GM12892 (cell line): ENCODE data around the gene PLEKHN1.

ENCODE experiments used
- DNase-seq: peaks from one replicate; pipeline ENCODE4 v3.0.0; 2011; ENCODE audit not compliant: insufficient read length
- FAIRE-seq: peaks from 2 replicates; lab custom pipeline; 2011; peaks lifted over from hg19 to GRCh38; lab: Jason Lieb, UNC
- POLR2A ChIP-seq: IDR thresholded peaks from 2 replicates; pipeline ENCODE4 v1.6.1; 2011; ENCODE audit warnings: low read depth, low read length, control low read depth
- POLR2AphosphoS5 ChIP-seq: IDR thresholded peaks from 2 replicates; pipeline ENCODE4 v1.6.1; 2011; ENCODE audit warnings: low read depth, low read length, control low read depth
- TAF1 ChIP-seq: IDR thresholded peaks from 2 replicates; pipeline ENCODE4 v1.6.1; 2011; ENCODE audit warnings: low read depth, mild to moderate bottlenecking, control low read depth, low read length, borderline replicate concordance

The PLEKHN1 gene

GRCh38 chr1:997713-997992, 31.4 kb downstream of the PLEKHN1 start:
- no peak for DNase-seq
- FAIRE-seq = no peak
- TF ChIP-seq TAF1 = no peak
- no peak for TF ChIP-seq POLR2AphosphoS5
- TF ChIP-seq POLR2A = no peak

- TF ChIP-seq POLR2A (no peak), POLR2AphosphoS5 (no peak), TAF1 (no peak)
- DNase-seq = no peak
- FAIRE-seq = no peak
Measured at GRCh38 chr1:997993-998744, 31.9 kb downstream of the PLEKHN1 start.

DNA sequence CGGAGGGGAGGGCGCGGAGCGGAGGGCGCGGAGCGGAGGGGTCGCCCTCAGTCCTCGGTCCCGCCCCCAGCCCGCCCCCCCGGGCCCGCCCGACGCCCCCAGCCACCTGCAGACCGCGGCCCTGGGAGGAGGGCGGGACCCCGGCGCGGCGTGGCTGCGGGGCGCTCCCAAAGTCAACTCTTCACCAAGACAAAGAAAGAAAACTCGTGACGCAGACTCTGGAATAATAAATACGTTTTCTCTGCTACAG, 32.4 kb downstream of the PLEKHN1 start:
- TF ChIP-seq POLR2A = no peak
- no peak for TF ChIP-seq POLR2AphosphoS5
- TF ChIP-seq TAF1 = no peak
- DNase-seq (no peak), FAIRE-seq (no peak)

DNA sequence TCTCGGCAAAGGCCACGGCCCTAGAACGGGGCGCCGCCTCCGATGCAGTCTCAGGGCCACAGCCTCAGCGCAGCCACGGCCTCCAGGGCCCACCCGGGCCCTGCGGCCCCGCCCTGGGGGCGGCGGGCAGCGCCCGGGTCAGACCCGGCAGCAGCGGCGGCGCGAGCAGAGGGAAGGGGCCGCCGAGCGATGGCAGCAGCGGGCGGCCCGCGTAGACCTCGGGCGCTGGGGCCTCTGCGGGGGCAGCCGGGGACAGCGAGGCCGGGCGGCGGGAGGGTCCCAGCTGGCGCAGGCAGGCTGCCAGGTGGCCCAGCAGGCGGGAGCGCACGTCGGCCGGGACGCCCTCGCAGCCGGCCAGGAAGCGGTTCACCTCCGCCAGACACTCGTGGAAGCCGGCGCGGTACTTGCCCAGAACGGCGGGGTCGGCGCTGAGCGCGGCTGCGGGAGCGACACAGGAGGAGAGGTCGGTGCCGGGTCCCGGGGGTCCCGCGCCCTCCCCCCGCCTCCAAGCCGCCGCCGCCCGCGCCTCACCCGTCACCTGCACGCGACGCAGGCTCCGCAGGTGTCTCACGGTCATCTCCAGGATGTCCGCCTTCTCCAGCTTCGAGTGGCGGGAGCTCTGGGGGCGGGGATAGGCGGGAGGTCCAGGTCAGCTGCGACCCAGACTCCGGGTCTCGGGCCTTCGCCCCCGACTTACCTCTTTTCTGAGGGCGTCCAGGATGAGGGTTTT, 32.9 kb downstream of the PLEKHN1 start:
- no peak for FAIRE-seq
- no peak for DNase-seq
- TF ChIP-seq TAF1 (no peak), POLR2AphosphoS5 (no peak), POLR2A (no peak)

- no peak for TF ChIP-seq POLR2AphosphoS5
- TF ChIP-seq TAF1 = no peak
- TF ChIP-seq POLR2A = no peak
- FAIRE-seq = no peak
- no peak for DNase-seq
Measured at GRCh38 chr1:999725-1000356, 33.6 kb downstream of the PLEKHN1 start, which contains the start of gene HES4. HES4 (minus strand) TSS chr1:1000097; CDS start chr1:999973, 124 bp downstream.

GRCh38 chr1:1000357-1001056, 34.2 kb downstream of the PLEKHN1 start:
- DNase-seq (peak; percentile 77), FAIRE-seq (peak; percentile 67)
- TF ChIP-seq TAF1 = no peak
- TF ChIP-seq POLR2AphosphoS5 = no peak
- TF ChIP-seq POLR2A = no peak

- DNase-seq = no peak
- FAIRE-seq = no peak
- no peak for TF ChIP-seq POLR2AphosphoS5
- no peak for TF ChIP-seq POLR2A
- no peak for TF ChIP-seq TAF1
Measured at GRCh38 chr1:1001057-1001783, 34.9 kb downstream of the PLEKHN1 start.

- DNase-seq (no peak), FAIRE-seq (no peak)
- TF ChIP-seq POLR2AphosphoS5 (no peak), TAF1 (no peak), POLR2A (no peak)
Measured at GRCh38 chr1:1003618-1004419, 37.5 kb downstream of the PLEKHN1 start.

- TF ChIP-seq POLR2A = no peak
- no peak for DNase-seq
- FAIRE-seq = no peak
Measured at GRCh38 chr1:1004420-1004779, 38.1 kb downstream of the PLEKHN1 start.
